Dermis blood vessel endothelial cell (primary cell): ENCODE results near the gene AKAP7. TPM values are rescaled to one million over a fixed set of nuclear protein-coding genes. Genes with fewer than 3 reads are reported as not detected.

Experiments used
- DNase-seq: peaks from one replicate; pipeline ENCODE4 v3.0.0; 2010
- total RNA-seq: library from RNA; depleted of rRNA; stranded (reverse); fragments of >200 nt; gene quantifications from 2 replicates; pipeline ENCODE4 v1.2.3, GENCODE V29; 2014

AKAP7 gene
- total RNA-seq, 1 donor from 2014 or later = 2.6 TPM

GRCh38 chr6:131205481-131206244 lies 70.4 kb downstream of the AKAP7 start:
- DNase-seq = no peak

GRCh38 chr6:131206463-131207251 lies 71.4 kb downstream of the AKAP7 start:
- no peak for DNase-seq

GRCh38 chr6:131208787-131209186 lies 73.5 kb downstream of the AKAP7 start:
- DNase-seq = no peak

GRCh38 chr6:131210469-131210868 lies 75.2 kb downstream of the AKAP7 start:
- DNase-seq = no peak

- DNase-seq = no peak
Observed at GRCh38 chr6:131212024-131212423, 76.8 kb downstream of the AKAP7 start.

GRCh38 chr6:131212913-131213312 lies 77.6 kb downstream of the AKAP7 start:
- no peak for DNase-seq

- DNase-seq = peak; percentile 28
Observed at GRCh38 chr6:131213501-131213990, 78.3 kb downstream of the AKAP7 start.

GRCh38 chr6:131215219-131215618 lies 80.0 kb downstream of the AKAP7 start:
- DNase-seq = no peak

- DNase-seq = peak; percentile 68
Observed at GRCh38 chr6:131216246-131216645, 81.0 kb downstream of the AKAP7 start.

GRCh38 chr6:131222773-131223172 lies 87.5 kb downstream of the AKAP7 start:
- no peak for DNase-seq

GRCh38 chr6:131223416-131223815 lies 88.1 kb downstream of the AKAP7 start:
- no peak for DNase-seq

- no peak for DNase-seq
Observed at GRCh38 chr6:131225127-131225526, 89.9 kb downstream of the AKAP7 start.

- no peak for DNase-seq
Observed at GRCh38 chr6:131225959-131226358, 90.7 kb downstream of the AKAP7 start.

- DNase-seq = no peak
Observed at GRCh38 chr6:131226459-131227157, 91.3 kb downstream of the AKAP7 start.

GRCh38 chr6:131227158-131227543 lies 91.9 kb downstream of the AKAP7 start:
- DNase-seq = no peak

- DNase-seq = no peak
Observed at GRCh38 chr6:131231103-131231502, 95.8 kb downstream of the AKAP7 start.

GRCh38 chr6:131231891-131232290 lies 96.6 kb downstream of the AKAP7 start:
- DNase-seq = no peak

- no peak for DNase-seq
Observed at GRCh38 chr6:131244942-131245341, 109.7 kb downstream of the AKAP7 start.

GRCh38 chr6:131250122-131250521 lies 114.9 kb downstream of the AKAP7 start:
- peak; percentile 41 for DNase-seq

- DNase-seq = no peak
Observed at GRCh38 chr6:131250936-131251335, 115.7 kb downstream of the AKAP7 start.

- DNase-seq = no peak
Observed at GRCh38 chr6:131251590-131252199, 116.4 kb downstream of the AKAP7 start.

- DNase-seq = no peak
Observed at GRCh38 chr6:131255434-131255833, 120.2 kb downstream of the AKAP7 start.

GRCh38 chr6:131255911-131256310 lies 120.6 kb downstream of the AKAP7 start:
- no peak for DNase-seq
